ENCODE results near the gene ANP32D. TPM values are rescaled to one million over a fixed set of nuclear protein-coding genes. Genes with fewer than 3 reads are reported as not detected.
"Not testable (repeated sequence)": the region's sequence is repeated elsewhere in the genome, so short reads cannot be mapped to it uniquely, and the experiment has no call there.

ANP32D gene
- total RNA-seq, 3 donors from 2014 or later, result 0.59 TPM; not detected in 2

DNA sequence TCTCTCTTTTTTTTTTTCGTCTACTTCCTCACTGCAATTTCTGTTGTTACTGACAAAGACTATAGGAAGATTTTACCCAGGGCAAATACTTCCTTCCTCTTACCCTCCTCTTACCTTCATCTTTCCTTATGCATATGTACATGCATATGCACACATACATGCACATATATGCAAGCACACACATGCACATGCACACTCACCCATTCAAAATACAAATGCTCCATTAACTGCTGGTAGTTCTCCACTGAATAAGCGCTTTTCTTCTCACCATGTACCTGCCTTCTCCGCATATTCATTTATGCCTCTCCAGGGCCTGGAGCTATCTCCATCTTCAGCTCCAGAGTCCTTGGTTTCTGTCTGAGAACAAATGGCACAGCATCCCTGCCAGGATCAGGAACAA is 10.6 kb downstream of the ANP32D start:
- no peak overlapping the region for H3K27ac ChIP-seq
- intact Hi-C loops (cut with DNase I; ENCODE audit: low total_unique reads), result no loop called here
- no peak for DNase-seq (ENCODE audit: low spot score in 2 of 2)
- H3K9me3 ChIP-seq, result no peaks in the 10 kb centered on the region
- H3K4me1 ChIP-seq, result no peaks in the 10 kb centered on the region
- TF ChIP-seq POLR2A (IDR thresholded peaks at IDR 0.05) (no peak), POLR2AphosphoS5 (IDR thresholded peaks at IDR 0.05) (no peak)
- TF ChIP-seq, protein P1, sequence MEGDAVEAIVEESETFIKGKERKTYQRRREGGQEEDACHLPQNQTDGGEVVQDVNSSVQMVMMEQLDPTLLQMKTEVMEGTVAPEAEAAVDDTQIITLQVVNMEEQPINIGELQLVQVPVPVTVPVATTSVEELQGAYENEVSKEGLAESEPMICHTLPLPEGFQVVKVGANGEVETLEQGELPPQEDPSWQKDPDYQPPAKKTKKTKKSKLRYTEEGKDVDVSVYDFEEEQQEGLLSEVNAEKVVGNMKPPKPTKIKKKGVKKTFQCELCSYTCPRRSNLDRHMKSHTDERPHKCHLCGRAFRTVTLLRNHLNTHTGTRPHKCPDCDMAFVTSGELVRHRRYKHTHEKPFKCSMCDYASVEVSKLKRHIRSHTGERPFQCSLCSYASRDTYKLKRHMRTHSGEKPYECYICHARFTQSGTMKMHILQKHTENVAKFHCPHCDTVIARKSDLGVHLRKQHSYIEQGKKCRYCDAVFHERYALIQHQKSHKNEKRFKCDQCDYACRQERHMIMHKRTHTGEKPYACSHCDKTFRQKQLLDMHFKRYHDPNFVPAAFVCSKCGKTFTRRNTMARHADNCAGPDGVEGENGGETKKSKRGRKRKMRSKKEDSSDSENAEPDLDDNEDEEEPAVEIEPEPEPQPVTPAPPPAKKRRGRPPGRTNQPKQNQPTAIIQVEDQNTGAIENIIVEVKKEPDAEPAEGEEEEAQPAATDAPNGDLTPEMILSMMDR (IDR thresholded peaks at IDR 0.05), result no peak
- no peak overlapping the region for H3K4me3 ChIP-seq
- no peaks in the 10 kb centered on the region for H3K36me3 ChIP-seq
- no peaks in the 10 kb centered on the region for H3K27me3 ChIP-seq

GRCh38 chr12:48486261-48486660 is 13.9 kb downstream of the ANP32D start:
- intact Hi-C loops (cut with DNase I; ENCODE audit: low total_unique reads), result no loop called here
- Histone ChIP-seq H3K9me3 (no peaks in the 10 kb centered on the region), H3K36me3 (no peaks in the 10 kb centered on the region), H3K4me1 (no peaks in the 10 kb centered on the region), H3K27me3 (no peaks in the 10 kb centered on the region), H3K4me3 (no peak overlapping the region), H3K27ac (no peak overlapping the region)
- DNase-seq (ENCODE audit: low spot score in 2 of 2), result no peak
- TF ChIP-seq POLR2AphosphoS5 (IDR thresholded peaks at IDR 0.05) (no peak), POLR2A (IDR thresholded peaks at IDR 0.05) (no peak)
- TF ChIP-seq, protein P1 (IDR thresholded peaks at IDR 0.05), result no peak

DNA sequence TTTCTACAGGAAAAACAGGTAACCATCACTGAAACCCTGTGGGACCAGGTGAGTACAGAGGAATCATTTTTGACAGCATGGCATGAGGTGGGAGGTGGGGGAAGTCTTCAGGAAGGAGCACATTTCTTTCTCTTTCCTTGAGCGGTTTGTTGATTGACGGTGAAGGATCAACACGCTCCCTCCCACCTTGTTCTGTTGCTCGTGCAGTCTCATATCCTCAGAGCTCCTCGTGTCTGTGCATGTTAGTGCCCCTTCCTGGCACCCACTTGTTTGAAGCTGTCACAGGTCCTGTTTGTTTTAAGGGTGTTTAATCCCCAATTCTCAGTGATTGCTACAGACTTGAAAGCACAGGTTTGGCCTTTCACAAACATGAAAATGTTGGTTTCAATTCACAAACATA is 14.3 kb downstream of the ANP32D start:
- TF ChIP-seq POLR2AphosphoS5 (IDR thresholded peaks at IDR 0.05) (no peak), POLR2A (IDR thresholded peaks at IDR 0.05) (no peak)
- TF ChIP-seq, protein P1 (IDR thresholded peaks at IDR 0.05), result no peak
- Histone ChIP-seq H3K27me3 (no peaks in the 10 kb centered on the region), H3K9me3 (no peaks in the 10 kb centered on the region), H3K4me3 (no peak overlapping the region), H3K27ac (no peak overlapping the region), H3K4me1 (no peaks in the 10 kb centered on the region), H3K36me3 (no peaks in the 10 kb centered on the region)
- intact Hi-C loops (cut with DNase I; ENCODE audit: low total_unique reads), result no loop called here
- DNase-seq (ENCODE audit: low spot score in 2 of 2), result no peak

GRCh38 chr12:48489012-48489411 is 16.7 kb downstream of the ANP32D start:
- Histone ChIP-seq H3K36me3 (no peaks in the 10 kb centered on the region), H3K4me1 (no peaks in the 10 kb centered on the region), H3K9me3 (no peaks in the 10 kb centered on the region), H3K27me3 (no peaks in the 10 kb centered on the region), H3K4me3 (no peak overlapping the region), H3K27ac (no peak overlapping the region)
- no peak for TF ChIP-seq POLR2AphosphoS5 (IDR thresholded peaks at IDR 0.05)
- TF ChIP-seq, protein P1 (IDR thresholded peaks at IDR 0.05), result no peak
- TF ChIP-seq POLR2A (IDR thresholded peaks at IDR 0.05), result no peak
- intact Hi-C loops (cut with DNase I; ENCODE audit: low total_unique reads), result no loop called here
- no peak for DNase-seq (ENCODE audit: low spot score in 2 of 2)

GRCh38 chr12:48489456-48489855 is 17.1 kb downstream of the ANP32D start:
- H3K9me3 ChIP-seq; intact Hi-C loops (cut with DNase I; ENCODE audit: low total_unique reads); DNase-seq (ENCODE audit: low spot score in 2 of 2); H3K4me1 ChIP-seq; H3K4me3 ChIP-seq; H3K36me3 ChIP-seq; H3K27me3 ChIP-seq; H3K27ac ChIP-seq: not testable (repeated sequence)

DNA sequence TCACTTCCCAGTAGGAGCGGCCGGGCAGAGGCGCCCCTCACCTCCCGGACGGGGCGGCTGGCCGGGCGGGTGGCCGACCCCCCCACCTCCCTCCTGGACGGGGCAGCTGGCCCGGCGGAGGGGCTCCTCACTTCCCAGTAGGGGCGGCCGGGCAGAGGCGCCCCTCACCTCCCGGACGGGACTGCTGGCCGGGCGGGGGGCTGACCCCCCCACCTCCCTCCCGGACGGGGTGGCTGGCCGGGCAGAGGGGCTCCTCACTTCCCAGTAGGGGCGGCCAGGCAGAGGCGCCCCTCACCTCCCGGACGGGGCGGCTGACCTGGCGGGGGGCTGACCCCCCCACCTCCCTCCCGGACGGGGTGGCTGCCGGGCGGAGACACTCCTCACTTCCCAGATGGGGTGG is 27.9 kb downstream of the ANP32D start:
- H3K4me1 ChIP-seq; H3K4me3 ChIP-seq; H3K27ac ChIP-seq; H3K9me3 ChIP-seq; DNase-seq (ENCODE audit: low spot score in 2 of 2); H3K36me3 ChIP-seq; H3K27me3 ChIP-seq; intact Hi-C loops (cut with DNase I; ENCODE audit: low total_unique reads): not testable (repeated sequence)

DNA sequence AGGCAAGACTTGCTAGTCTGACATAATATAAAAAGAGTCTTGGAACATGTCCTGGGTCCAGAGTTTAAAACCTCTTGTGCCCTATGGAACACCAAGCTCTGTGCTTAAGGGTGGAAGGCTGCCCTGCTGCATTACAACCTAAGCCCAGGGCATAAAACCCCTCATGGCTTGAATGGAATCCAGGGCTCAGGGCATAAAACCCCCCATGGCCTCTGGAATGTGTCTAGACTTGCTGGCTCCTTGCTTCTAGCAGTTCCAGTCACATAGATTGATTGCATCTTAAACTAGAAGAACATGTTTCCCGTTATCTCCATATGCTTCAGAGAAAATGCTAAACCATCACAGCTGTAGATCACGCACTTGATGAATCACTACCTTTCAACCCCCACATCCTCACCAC is 34.5 kb downstream of the ANP32D start:
- H3K27ac ChIP-seq; H3K4me3 ChIP-seq; DNase-seq (ENCODE audit: low spot score in 2 of 2); H3K36me3 ChIP-seq; H3K4me1 ChIP-seq; H3K27me3 ChIP-seq; H3K9me3 ChIP-seq; intact Hi-C loops (cut with DNase I; ENCODE audit: low total_unique reads): not testable (repeated sequence)

All from breast epithelium (tissue), 4 donors.